ENCODE data around the gene MYBPC2. TPM values are rescaled to one million over a fixed set of nuclear protein-coding genes. Genes with fewer than 3 reads are reported as not detected.
A peak's percentile ranks its signal among the peaks of the same experiment; 100 is the strongest.

Gene MYBPC2
- total RNA-seq, 4 donors from 2014 or later: 358 to 988 (median 442) TPM

DNA sequence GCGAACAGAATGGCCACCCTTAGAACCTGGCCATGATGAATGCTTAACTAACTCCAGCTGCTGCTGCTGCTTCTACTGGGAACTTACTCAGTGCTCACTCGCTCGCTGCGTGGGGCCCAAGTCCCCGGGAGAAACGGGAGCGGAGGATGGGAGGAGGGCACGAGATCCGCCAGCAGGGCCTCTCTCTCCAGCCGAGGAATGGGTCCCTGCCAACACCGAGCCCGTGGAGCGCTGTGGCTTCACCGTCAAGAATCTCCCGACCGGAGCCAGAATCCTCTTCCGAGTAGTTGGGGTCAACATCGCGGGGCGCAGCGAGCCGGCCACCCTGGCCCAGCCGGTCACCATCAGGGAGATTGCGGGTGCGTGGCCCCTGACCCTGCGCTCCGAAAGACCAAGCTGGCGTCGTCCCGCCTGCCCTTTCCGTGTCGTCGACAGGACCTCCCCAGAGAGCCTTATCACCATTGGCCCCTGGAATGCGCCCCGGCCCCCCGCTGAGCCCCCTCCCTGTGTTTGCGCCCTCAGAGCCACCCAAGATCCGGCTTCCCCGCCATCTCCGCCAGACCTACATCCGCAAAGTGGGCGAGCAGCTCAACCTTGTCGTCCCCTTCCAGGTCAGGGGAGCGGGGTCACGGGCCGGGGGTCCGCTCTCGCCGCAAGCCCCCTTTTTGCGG is 25.8 kb downstream of the MYBPC2 start:
- Histone ChIP-seq H3K27me3 (peaks cover 7 to 9% (median 9%) of the 10 kb centered on the region in 3 donors), H3K9me3 (no peaks in the 10 kb centered on the region), H3K27ac (peak overlapping the region in 1 of 4 donors; percentile 64), H3K4me3 (no peak overlapping the region), H3K36me3 (no peaks in the 10 kb centered on the region), H3K4me1 (no peaks in the 10 kb centered on the region)
- TF ChIP-seq POLR2A (IDR thresholded peaks at IDR 0.05): no peak
- TF ChIP-seq, protein P1, sequence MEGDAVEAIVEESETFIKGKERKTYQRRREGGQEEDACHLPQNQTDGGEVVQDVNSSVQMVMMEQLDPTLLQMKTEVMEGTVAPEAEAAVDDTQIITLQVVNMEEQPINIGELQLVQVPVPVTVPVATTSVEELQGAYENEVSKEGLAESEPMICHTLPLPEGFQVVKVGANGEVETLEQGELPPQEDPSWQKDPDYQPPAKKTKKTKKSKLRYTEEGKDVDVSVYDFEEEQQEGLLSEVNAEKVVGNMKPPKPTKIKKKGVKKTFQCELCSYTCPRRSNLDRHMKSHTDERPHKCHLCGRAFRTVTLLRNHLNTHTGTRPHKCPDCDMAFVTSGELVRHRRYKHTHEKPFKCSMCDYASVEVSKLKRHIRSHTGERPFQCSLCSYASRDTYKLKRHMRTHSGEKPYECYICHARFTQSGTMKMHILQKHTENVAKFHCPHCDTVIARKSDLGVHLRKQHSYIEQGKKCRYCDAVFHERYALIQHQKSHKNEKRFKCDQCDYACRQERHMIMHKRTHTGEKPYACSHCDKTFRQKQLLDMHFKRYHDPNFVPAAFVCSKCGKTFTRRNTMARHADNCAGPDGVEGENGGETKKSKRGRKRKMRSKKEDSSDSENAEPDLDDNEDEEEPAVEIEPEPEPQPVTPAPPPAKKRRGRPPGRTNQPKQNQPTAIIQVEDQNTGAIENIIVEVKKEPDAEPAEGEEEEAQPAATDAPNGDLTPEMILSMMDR (IDR thresholded peaks at IDR 0.05 in 4 of 5, conservative IDR thresholded peaks at IDR 0.05 in 1 of 5): no peak
- in situ Hi-C loops (cut with MboI; ENCODE audit: low sequenced_read_pairs in 4 of 4): loop anchor here in 1 of 4 donors (25.0 kb wide), 1 partner anchor 96 kb away; the partner anchor contains the start of gene NAPSA
- intact Hi-C loops (cut with DNase I; ENCODE audit: low total_unique reads): no loop called here
- DNase-seq (no peak), ATAC-seq (no peak)

DNA sequence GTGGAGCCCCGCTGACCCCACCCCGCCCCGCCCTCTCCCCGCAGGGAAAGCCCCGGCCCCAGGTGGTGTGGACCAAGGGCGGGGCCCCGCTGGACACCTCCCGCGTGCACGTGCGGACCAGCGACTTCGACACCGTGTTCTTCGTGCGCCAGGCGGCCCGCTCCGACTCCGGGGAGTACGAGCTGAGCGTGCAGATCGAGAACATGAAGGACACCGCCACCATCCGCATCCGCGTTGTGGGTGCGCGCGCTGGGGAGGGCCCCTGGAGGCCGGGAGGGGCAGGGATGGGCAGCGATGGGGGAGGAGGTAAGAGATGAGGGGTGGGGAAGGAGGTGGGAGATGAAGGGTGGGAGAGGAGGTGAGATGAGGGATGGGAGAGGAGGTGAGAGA is 26.4 kb downstream of the MYBPC2 start:
- peaks cover 7 to 9% (median 9%) of the 10 kb centered on the region in 3 donors for H3K27me3 ChIP-seq
- DNase-seq: no peak
- in situ Hi-C loops (cut with MboI; ENCODE audit: low sequenced_read_pairs in 4 of 4) (loop anchor here in 1 of 4 donors (25.0 kb wide), 1 partner anchor 97 kb away; the partner anchor contains the start of gene NAPSA), intact Hi-C loops (cut with DNase I; ENCODE audit: low total_unique reads) (no loop called here)
- no peak for ATAC-seq
- H3K4me3 ChIP-seq: no peak overlapping the region
- no peaks in the 10 kb centered on the region for H3K9me3 ChIP-seq
- TF ChIP-seq POLR2A (IDR thresholded peaks at IDR 0.05): no peak
- TF ChIP-seq, protein P1 (IDR thresholded peaks at IDR 0.05 in 4 of 5, conservative IDR thresholded peaks at IDR 0.05 in 1 of 5): no peak
- H3K36me3 ChIP-seq: no peaks in the 10 kb centered on the region
- peak overlapping the region in 1 of 4 donors; percentile 64 for H3K27ac ChIP-seq
- H3K4me1 ChIP-seq: no peaks in the 10 kb centered on the region

DNA sequence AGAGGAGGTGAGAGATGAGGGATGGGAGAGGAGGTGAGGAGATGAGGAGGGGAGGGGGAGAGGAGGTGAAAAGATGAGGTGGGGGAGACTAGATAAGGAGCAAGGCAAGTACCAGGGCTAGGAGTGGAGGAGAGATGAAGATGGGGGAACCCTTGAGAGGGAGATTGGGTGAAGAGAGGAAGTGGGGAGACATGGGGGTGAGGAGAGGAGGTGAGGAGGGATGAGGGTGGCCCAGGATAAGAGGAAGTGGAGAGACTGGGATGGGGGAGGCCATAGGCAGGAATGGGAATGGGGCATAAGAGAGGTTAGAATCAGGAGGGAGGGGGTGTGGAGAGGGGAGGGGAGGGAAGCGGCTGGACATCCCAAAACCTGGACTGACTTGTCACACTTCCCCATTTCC is 26.9 kb downstream of the MYBPC2 start:
- no peak for TF ChIP-seq POLR2A (IDR thresholded peaks at IDR 0.05)
- TF ChIP-seq, protein P1 (IDR thresholded peaks at IDR 0.05 in 4 of 5, conservative IDR thresholded peaks at IDR 0.05 in 1 of 5): no peak
- H3K4me3 ChIP-seq: no peak overlapping the region
- no peak for ATAC-seq
- no peaks in the 10 kb centered on the region for H3K9me3 ChIP-seq
- intact Hi-C loops (cut with DNase I; ENCODE audit: low total_unique reads): loop anchor here (10.0 kb wide), 1 partner anchor 95 kb away; no protein-coding TSS in a partner anchor
- peaks cover 7 to 9% (median 9%) of the 10 kb centered on the region in 3 donors for H3K27me3 ChIP-seq
- H3K36me3 ChIP-seq: no peaks in the 10 kb centered on the region
- in situ Hi-C loops (cut with MboI; ENCODE audit: low sequenced_read_pairs in 4 of 4): loop anchor here in 3 of 4 donors (5.0 to 25.0 kb wide), 2 partner anchors 92 to 97 kb away; partner anchors contain the start of gene NAPSA (in 3 of the 3)
- no peak for DNase-seq
- no peaks in the 10 kb centered on the region for H3K4me1 ChIP-seq
- H3K27ac ChIP-seq: no peak overlapping the region

DNA sequence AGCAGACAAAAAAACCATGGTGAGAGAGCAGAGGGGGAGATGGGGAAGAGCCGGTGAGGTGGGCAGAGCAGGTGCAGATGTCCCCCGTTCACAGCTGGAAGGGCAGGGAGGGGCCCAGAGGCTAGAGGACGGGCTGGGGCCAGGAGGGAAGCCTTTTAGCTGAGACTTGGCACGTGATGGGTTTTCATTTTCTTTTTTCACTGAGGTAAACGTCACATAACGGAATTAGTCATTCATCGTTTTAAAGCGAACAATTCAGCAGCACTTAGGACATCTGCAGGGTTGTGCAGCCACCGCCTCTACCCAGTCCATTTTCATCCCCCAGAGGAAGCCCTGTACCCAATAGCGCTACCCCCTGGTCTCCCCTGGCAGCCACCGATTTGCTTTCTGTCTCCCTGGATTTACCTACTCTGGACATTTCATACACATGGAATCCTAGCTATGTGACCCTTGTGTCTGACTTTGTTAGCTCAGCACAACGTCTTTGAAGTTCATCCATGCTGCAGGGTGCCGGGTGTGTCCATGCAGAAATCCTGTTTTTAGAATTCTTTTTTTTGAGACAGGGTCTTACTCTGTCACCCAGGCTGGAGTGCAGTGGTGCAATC is 27.6 kb downstream of the MYBPC2 start:
- intact Hi-C loops (cut with DNase I; ENCODE audit: low total_unique reads) (loop anchor here (10.0 kb wide), 1 partner anchor 95 kb away; no protein-coding TSS in a partner anchor), in situ Hi-C loops (cut with MboI; ENCODE audit: low sequenced_read_pairs in 4 of 4) (loop anchor here in 3 of 4 donors (5.0 to 25.0 kb wide), 2 partner anchors 93 to 98 kb away; partner anchors contain the start of gene NAPSA (in 3 of the 3))
- ATAC-seq: no peak
- no peaks in the 10 kb centered on the region for H3K4me1 ChIP-seq
- no peak for DNase-seq
- H3K4me3 ChIP-seq: no peak overlapping the region
- H3K9me3 ChIP-seq: no peaks in the 10 kb centered on the region
- H3K27me3 ChIP-seq: peaks cover 7 to 9% (median 9%) of the 10 kb centered on the region in 3 donors
- no peaks in the 10 kb centered on the region for H3K36me3 ChIP-seq
- no peak overlapping the region for H3K27ac ChIP-seq
- TF ChIP-seq POLR2A (IDR thresholded peaks at IDR 0.05): no peak
- TF ChIP-seq, protein P1 (IDR thresholded peaks at IDR 0.05 in 4 of 5, conservative IDR thresholded peaks at IDR 0.05 in 1 of 5): no peak
